Measurements from ENCODE around the gene PTTG1.

DNA sequence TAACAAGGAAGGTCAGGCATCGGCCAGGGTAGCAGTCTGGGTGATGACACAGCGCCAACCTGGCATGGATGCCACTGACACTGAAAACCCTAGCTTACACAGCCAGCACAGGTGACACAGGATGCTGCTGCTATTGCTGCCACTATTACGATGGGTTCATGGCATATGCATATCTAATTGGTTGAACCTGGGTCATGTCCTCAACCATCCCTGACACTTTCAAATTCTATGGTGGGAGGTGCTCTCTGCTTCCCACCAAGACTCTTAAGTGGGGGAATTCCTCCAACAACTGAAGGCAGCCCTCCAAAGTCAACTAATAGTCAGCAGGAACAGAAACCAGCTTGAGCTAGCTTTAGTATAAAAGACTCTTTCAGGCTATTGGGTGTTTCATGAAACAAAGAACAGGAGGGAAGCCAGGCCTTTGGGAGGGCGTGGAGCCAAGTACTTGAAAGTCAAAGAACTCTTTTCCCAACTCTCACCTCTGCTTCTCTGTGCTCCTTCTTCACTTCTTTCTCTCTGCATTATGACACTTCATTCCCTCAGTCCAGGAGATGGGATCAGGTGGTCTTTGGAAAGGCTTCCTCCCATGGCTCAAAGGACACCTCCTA is 21.3 kb downstream of the PTTG1 start:
- TF ChIP-seq, protein P1, sequence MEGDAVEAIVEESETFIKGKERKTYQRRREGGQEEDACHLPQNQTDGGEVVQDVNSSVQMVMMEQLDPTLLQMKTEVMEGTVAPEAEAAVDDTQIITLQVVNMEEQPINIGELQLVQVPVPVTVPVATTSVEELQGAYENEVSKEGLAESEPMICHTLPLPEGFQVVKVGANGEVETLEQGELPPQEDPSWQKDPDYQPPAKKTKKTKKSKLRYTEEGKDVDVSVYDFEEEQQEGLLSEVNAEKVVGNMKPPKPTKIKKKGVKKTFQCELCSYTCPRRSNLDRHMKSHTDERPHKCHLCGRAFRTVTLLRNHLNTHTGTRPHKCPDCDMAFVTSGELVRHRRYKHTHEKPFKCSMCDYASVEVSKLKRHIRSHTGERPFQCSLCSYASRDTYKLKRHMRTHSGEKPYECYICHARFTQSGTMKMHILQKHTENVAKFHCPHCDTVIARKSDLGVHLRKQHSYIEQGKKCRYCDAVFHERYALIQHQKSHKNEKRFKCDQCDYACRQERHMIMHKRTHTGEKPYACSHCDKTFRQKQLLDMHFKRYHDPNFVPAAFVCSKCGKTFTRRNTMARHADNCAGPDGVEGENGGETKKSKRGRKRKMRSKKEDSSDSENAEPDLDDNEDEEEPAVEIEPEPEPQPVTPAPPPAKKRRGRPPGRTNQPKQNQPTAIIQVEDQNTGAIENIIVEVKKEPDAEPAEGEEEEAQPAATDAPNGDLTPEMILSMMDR (IDR thresholded peaks at IDR 0.05): no peak
- TF ChIP-seq EZH2 (IDR thresholded peaks at IDR 0.05): no peak

Data from neural progenitor cell (in vitro differentiated cells).